ENCODE measurements around the gene NXPE3. TPM values are rescaled to one million over a fixed set of nuclear protein-coding genes. Genes with fewer than 3 reads are reported as not detected.

Gene NXPE3
- total RNA-seq, 3 donors from 2014 or later (not counting 1 experiment from before 2014, with no cell fraction given) = 17.0 to 27.1 (median 21.1) TPM

- H3K9me3 Mint-ChIP-seq = no peaks in the 10 kb centered on the region
- H3K36me3 Mint-ChIP-seq = no peaks in the 10 kb centered on the region
- no peak overlapping the region for H3K4me3 Mint-ChIP-seq
- H3K27ac ChIP-seq (ENCODE audit: low read length) = no peak overlapping the region
- H3K36me3 ChIP-seq (ENCODE audit: control insufficient read depth, insufficient read depth, low read length) = peaks cover 9% of the 10 kb centered on the region
- peak in 1 of 2 donors; percentile 81 for DNase-seq
- peak overlapping the region; percentile 29 to 45 for H3K27ac Mint-ChIP-seq
- TF ChIP-seq CTCF (IDR thresholded peaks at IDR 0.05) = peak; percentile 74
- no peaks in the 10 kb centered on the region for H3K9me3 ChIP-seq (ENCODE audit: control insufficient read depth, insufficient read depth, low read length)
- H3K4me1 ChIP-seq (ENCODE audit: control insufficient read depth, insufficient read depth, low read length) = no peaks in the 10 kb centered on the region
- no peaks in the 10 kb centered on the region for H3K27me3 Mint-ChIP-seq (ENCODE audit: low read depth in 2 of 2)
- intact Hi-C loops (cut with micrococcal nuclease) = loop anchor here (5.0 kb wide), 1 partner anchor 43 kb away; no protein-coding TSS in a partner anchor
- no peaks in the 10 kb centered on the region for H3K27me3 ChIP-seq (ENCODE audit: control insufficient read depth, insufficient read depth, low read length)
- H3K4me3 ChIP-seq (ENCODE audit: low read length) = no peak overlapping the region
- ATAC-seq = peak; percentile 62 to 80 (median 74)
- peaks cover 8% of the 10 kb centered on the region in 2 donors for H3K4me1 Mint-ChIP-seq
Observed at GRCh38 chr3:101809178-101810021, 30.4 kb downstream of the NXPE3 start.

- intact Hi-C loops (cut with micrococcal nuclease) = loop anchor here (5.0 kb wide), 1 partner anchor 42 kb away; no protein-coding TSS in a partner anchor
- H3K4me1 ChIP-seq (ENCODE audit: control insufficient read depth, insufficient read depth, low read length) = peaks cover 2% of the 10 kb centered on the region
- TF ChIP-seq CTCF (IDR thresholded peaks at IDR 0.05) = no peak
- Mint-ChIP-seq H3K27ac (peak overlapping the region in 1 of 2 donors; percentile 45), H3K36me3 (no peaks in the 10 kb centered on the region), H3K27me3 (ENCODE audit: low read depth in 2 of 2) (no peaks in the 10 kb centered on the region), H3K9me3 (no peaks in the 10 kb centered on the region), H3K4me1 (peaks cover 8 to 10% of the 10 kb centered on the region in 2 donors), H3K4me3 (no peak overlapping the region)
- H3K4me3 ChIP-seq (ENCODE audit: low read length) = no peak overlapping the region
- H3K36me3 ChIP-seq (ENCODE audit: control insufficient read depth, insufficient read depth, low read length) = peaks cover 9% of the 10 kb centered on the region
- no peaks in the 10 kb centered on the region for H3K27me3 ChIP-seq (ENCODE audit: control insufficient read depth, insufficient read depth, low read length)
- H3K9me3 ChIP-seq (ENCODE audit: control insufficient read depth, insufficient read depth, low read length) = no peaks in the 10 kb centered on the region
- DNase-seq = no peak
- H3K27ac ChIP-seq (ENCODE audit: low read length) = no peak overlapping the region
- ATAC-seq = no peak
Observed at GRCh38 chr3:101810022-101810418, 31.0 kb downstream of the NXPE3 start.

- WGBS (ENCODE audit: insufficient coverage) = 55% methylated on average over 2 of the region's 2 CpGs
- peaks cover 13 to 16% of the 10 kb centered on the region in 2 donors for H3K4me1 Mint-ChIP-seq
- H3K36me3 ChIP-seq (ENCODE audit: control insufficient read depth, insufficient read depth, low read length) = peaks cover 6% of the 10 kb centered on the region
- no peaks in the 10 kb centered on the region for H3K9me3 Mint-ChIP-seq
- peaks cover 2% of the 10 kb centered on the region for H3K4me1 ChIP-seq (ENCODE audit: control insufficient read depth, insufficient read depth, low read length)
- H3K36me3 Mint-ChIP-seq = no peaks in the 10 kb centered on the region
- no peak overlapping the region for H3K4me3 Mint-ChIP-seq
- TF ChIP-seq CTCF (IDR thresholded peaks at IDR 0.05) = no peak
- no peak overlapping the region for H3K27ac Mint-ChIP-seq
- no peak overlapping the region for H3K27ac ChIP-seq (ENCODE audit: low read length)
- intact Hi-C loops (cut with micrococcal nuclease) = loop anchor here (5.0 kb wide), 1 partner anchor 40 kb away; no protein-coding TSS in a partner anchor
- H3K27me3 ChIP-seq (ENCODE audit: control insufficient read depth, insufficient read depth, low read length) = no peaks in the 10 kb centered on the region
- no peak for ATAC-seq
- DNase-seq = no peak
- H3K27me3 Mint-ChIP-seq (ENCODE audit: low read depth in 2 of 2) = no peaks in the 10 kb centered on the region
- no peak overlapping the region for H3K4me3 ChIP-seq (ENCODE audit: low read length)
- H3K9me3 ChIP-seq (ENCODE audit: control insufficient read depth, insufficient read depth, low read length) = no peaks in the 10 kb centered on the region
Observed at GRCh38 chr3:101811875-101812274, 32.9 kb downstream of the NXPE3 start.
